Measurements from ENCODE around the gene ZNF845. TPM values are rescaled to one million over a fixed set of nuclear protein-coding genes. Genes with fewer than 3 reads are reported as not detected.
"Not testable (repeated sequence)": the region's sequence is repeated elsewhere in the genome, so short reads cannot be mapped to it uniquely, and the experiment has no call there.

ZNF845 gene
- total and polyA plus RNA-seq, 2 donors from 2014 or later, result 1.9 to 9.2 TPM

DNA sequence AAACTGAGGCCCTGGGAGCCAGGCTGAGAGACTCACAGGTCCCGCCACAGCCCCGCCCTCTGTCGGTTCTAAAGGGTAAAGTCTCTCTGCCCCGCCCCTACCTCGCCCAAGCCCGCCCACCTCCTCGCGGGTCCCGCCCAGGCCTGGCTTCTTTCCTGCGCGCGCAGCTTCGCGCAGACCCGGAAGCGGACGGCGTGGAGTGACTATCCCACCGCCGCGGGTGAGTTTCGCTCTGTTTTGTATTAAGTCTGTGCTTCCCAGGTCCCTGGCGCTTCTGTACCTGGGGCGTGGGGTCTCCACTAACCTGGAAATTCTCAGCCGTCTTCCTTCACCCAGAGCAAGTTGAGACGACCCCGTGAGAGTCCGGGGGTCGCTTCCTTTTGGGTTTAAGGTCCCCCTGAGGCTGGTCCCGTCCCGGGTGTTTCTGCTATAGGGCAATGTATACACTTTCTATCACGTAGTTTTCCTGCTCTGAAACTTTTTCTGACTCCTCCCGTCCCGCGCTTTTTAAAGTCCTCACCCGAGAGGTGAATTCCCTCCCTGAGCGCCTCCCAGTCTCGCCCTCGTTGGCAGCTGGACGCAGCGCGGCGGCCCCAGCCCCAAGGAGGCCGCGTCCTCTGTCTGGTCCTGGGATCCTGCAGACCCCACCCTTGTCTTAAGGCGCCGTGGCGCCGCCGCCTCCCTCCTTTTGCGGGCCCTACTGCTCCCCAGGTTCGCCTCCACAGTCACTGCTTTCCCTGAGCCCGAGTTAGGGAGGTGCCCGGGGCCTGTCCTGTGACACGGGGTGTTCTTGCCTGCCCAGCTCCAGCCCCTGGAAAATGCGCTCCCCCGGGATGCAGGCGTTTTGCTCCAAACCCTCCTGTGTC is 61.7 kb downstream of the ZNF845 start, which contains the start of gene ZNF765:
Gene ZNF765, plus strand, starts transcription at position 176 of the 866 bp plus-strand sequence. CDS start 2,867 bp downstream, outside the sequence.
- H3K27ac ChIP-seq (ENCODE audit: low read depth in 2 of 2, low read length in 2 of 2), result peak within 1 kb of the TSS; percentile 63 to 67
- no peak for FAIRE-seq

GRCh38 chr19:53395840-53396524 is 62.4 kb downstream of the ZNF845 start:
- H3K36me3 ChIP-seq (ENCODE audit: control insufficient read depth in 2 of 3, insufficient read depth in 3 of 3, low read length in 3 of 3); H3K4me1 ChIP-seq (ENCODE audit: control insufficient read depth in 2 of 3, insufficient read depth in 2 of 3, low read depth in 1 of 3, low read length in 3 of 3); intact Hi-C loops (cut with DNase I); FAIRE-seq; H3K27me3 ChIP-seq (ENCODE audit: control insufficient read depth, insufficient read depth, low read length); H3K9me3 ChIP-seq (ENCODE audit: control insufficient read depth in 2 of 3, insufficient read depth in 1 of 3, low read length in 3 of 3); H3K27ac ChIP-seq (ENCODE audit: low read depth in 2 of 2, low read length in 2 of 2); DNase-seq: not testable (repeated sequence)
- H3K9ac ChIP-seq (ENCODE audit: low read length in 3 of 3), result peak overlapping the region in 1 of 3 donors; percentile 78
- peak overlapping the region; percentile 47 to 95 (median 80) for H3K4me3 ChIP-seq (ENCODE audit: low read length in 3 of 3)

More for the DNA sequence above, 61.7 kb downstream of the ZNF845 start, which contains the start of gene ZNF765:
- no peaks in the 10 kb centered on the region for H3K27me3 ChIP-seq (ENCODE audit: control insufficient read depth, insufficient read depth, low read length)
- TF ChIP-seq, protein P1, sequence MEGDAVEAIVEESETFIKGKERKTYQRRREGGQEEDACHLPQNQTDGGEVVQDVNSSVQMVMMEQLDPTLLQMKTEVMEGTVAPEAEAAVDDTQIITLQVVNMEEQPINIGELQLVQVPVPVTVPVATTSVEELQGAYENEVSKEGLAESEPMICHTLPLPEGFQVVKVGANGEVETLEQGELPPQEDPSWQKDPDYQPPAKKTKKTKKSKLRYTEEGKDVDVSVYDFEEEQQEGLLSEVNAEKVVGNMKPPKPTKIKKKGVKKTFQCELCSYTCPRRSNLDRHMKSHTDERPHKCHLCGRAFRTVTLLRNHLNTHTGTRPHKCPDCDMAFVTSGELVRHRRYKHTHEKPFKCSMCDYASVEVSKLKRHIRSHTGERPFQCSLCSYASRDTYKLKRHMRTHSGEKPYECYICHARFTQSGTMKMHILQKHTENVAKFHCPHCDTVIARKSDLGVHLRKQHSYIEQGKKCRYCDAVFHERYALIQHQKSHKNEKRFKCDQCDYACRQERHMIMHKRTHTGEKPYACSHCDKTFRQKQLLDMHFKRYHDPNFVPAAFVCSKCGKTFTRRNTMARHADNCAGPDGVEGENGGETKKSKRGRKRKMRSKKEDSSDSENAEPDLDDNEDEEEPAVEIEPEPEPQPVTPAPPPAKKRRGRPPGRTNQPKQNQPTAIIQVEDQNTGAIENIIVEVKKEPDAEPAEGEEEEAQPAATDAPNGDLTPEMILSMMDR (IDR thresholded peaks at IDR 0.05; ENCODE audit: borderline replicate concordance, extremely low read depth, insufficient read depth), result peak; percentile 43
- peak; percentile 96 to 98 (median 96) for DNase-seq
- intact Hi-C loops (cut with DNase I), result no loop called here
- peak within 1 kb of the TSS; percentile 72 to 89 (median 77) for H3K9ac ChIP-seq (ENCODE audit: low read length in 3 of 3)
- no peaks in the 10 kb centered on the region for H3K9me3 ChIP-seq (ENCODE audit: control insufficient read depth in 2 of 3, insufficient read depth in 1 of 3, low read length in 3 of 3)
- H3K4me1 ChIP-seq (ENCODE audit: control insufficient read depth in 2 of 3, insufficient read depth in 2 of 3, low read depth in 1 of 3, low read length in 3 of 3), result peaks cover 0 to 4% (median 2%) of the 10 kb centered on the region in 3 donors
- H3K36me3 ChIP-seq (ENCODE audit: control insufficient read depth in 2 of 3, insufficient read depth in 3 of 3, low read length in 3 of 3), result peaks cover 0 to 4% (median 2%) of the 10 kb centered on the region in 3 donors
- peak within 1 kb of the TSS; percentile 80 to 95 (median 82) for H3K4me3 ChIP-seq (ENCODE audit: low read length in 3 of 3)

DNA sequence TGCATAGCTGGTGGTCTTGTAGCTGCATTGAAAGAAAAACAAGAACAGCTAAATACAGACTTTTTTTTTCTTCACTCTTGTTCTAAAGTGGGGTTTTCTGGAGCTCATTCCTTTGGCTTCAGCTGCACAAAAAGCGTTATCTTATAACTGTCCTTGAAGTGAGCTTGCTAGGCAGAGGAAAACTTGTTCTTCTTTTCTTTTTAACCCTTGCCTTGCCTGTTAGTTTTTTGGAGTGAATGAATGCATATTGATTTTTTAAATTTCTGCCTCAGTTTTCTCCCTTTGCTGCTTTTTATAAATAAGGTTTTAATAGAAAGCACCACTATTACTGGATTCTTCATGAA is 62.9 kb downstream of the ZNF845 start:
- TF ChIP-seq, protein P1 (IDR thresholded peaks at IDR 0.05; ENCODE audit: borderline replicate concordance, extremely low read depth, insufficient read depth), result no peak
- DNase-seq (no peak), FAIRE-seq (no peak)
- Histone ChIP-seq H3K9ac (ENCODE audit: low read length in 3 of 3) (no peak overlapping the region), H3K27ac (ENCODE audit: low read depth in 2 of 2, low read length in 2 of 2) (no peak overlapping the region), H3K4me3 (ENCODE audit: low read length in 3 of 3) (no peak overlapping the region), H3K27me3 (ENCODE audit: control insufficient read depth, insufficient read depth, low read length) (no peaks in the 10 kb centered on the region), H3K9me3 (ENCODE audit: control insufficient read depth in 2 of 3, insufficient read depth in 1 of 3, low read length in 3 of 3) (peaks cover 0 to under 1% (median 0%) of the 10 kb centered on the region in 3 donors), H3K36me3 (ENCODE audit: control insufficient read depth in 2 of 3, insufficient read depth in 3 of 3, low read length in 3 of 3) (peaks cover 0 to 5% (median 2%) of the 10 kb centered on the region in 3 donors), H3K4me1 (ENCODE audit: control insufficient read depth in 2 of 3, insufficient read depth in 2 of 3, low read depth in 1 of 3, low read length in 3 of 3) (peaks cover 0 to 4% (median 2%) of the 10 kb centered on the region in 3 donors)
- intact Hi-C loops (cut with DNase I), result no loop called here

DNA sequence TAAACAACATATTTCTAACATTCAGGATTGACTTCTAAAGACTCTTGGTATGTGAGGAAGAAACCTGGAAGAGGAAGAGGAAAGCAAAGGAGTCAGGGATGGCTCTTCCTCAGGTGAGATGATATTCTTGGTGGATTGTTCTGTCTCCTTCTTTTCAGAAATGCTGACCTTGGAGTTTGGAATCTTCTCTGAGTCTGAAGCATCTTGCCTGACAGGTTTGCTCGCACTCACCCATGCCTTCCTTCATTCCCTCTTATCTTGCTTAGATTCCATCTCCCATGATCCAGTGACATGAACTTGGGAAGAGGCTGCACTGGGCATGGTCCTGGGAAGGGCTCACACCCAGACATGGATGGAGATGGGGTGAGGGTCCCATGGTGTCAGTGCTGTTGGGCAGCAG is 64.4 kb downstream of the ZNF845 start:
- H3K27me3 ChIP-seq (ENCODE audit: control insufficient read depth, insufficient read depth, low read length); H3K4me3 ChIP-seq (ENCODE audit: low read length in 3 of 3); FAIRE-seq; intact Hi-C loops (cut with DNase I); DNase-seq; H3K4me1 ChIP-seq (ENCODE audit: control insufficient read depth in 2 of 3, insufficient read depth in 2 of 3, low read depth in 1 of 3, low read length in 3 of 3); H3K9me3 ChIP-seq (ENCODE audit: control insufficient read depth in 2 of 3, insufficient read depth in 1 of 3, low read length in 3 of 3); H3K27ac ChIP-seq (ENCODE audit: low read depth in 2 of 2, low read length in 2 of 2); H3K9ac ChIP-seq (ENCODE audit: low read length in 3 of 3): not testable (repeated sequence)
- H3K36me3 ChIP-seq (ENCODE audit: control insufficient read depth in 2 of 3, insufficient read depth in 3 of 3, low read length in 3 of 3), result peaks cover 0 to 11% (median 5%) of the 10 kb centered on the region in 3 donors

Other genes with a start within 250 kb of the ZNF845 start
- gene ZNF160, start 230.3 kb upstream of the ZNF845 start, total RNA-seq, result 38.2 TPM
- gene ZNF160, start 230.3 kb upstream of the ZNF845 start, polyA plus RNA-seq (ENCODE audit: insufficient read depth, low read depth, low replicate concordance), result 9.5 TPM
- 12.0 TPM for gene ZNF415, start 200.8 kb upstream of the ZNF845 start, total RNA-seq
- gene ZNF415, start 200.8 kb upstream of the ZNF845 start, polyA plus RNA-seq (ENCODE audit: insufficient read depth, low read depth, low replicate concordance), result 8.8 TPM
- gene ZNF347, start 174.7 kb upstream of the ZNF845 start, total RNA-seq, result 17.6 TPM
- 2.3 TPM for gene ZNF347, start 174.7 kb upstream of the ZNF845 start, polyA plus RNA-seq (ENCODE audit: insufficient read depth, low read depth, low replicate concordance)
- gene ZNF665, start 140.4 kb upstream of the ZNF845 start, total RNA-seq, result 5.4 TPM
- gene ZNF665, start 140.4 kb upstream of the ZNF845 start, polyA plus RNA-seq (ENCODE audit: insufficient read depth, low read depth, low replicate concordance), result 2.2 TPM
- 24.3 TPM for gene ZNF677, start 78.9 kb upstream of the ZNF845 start, total RNA-seq
- gene ZNF677, start 78.9 kb upstream of the ZNF845 start, polyA plus RNA-seq (ENCODE audit: insufficient read depth, low read depth, low replicate concordance), result 6.5 TPM
- not detected for gene VN1R2, start 75.5 kb upstream of the ZNF845 start, total RNA-seq
- gene VN1R2, start 75.5 kb upstream of the ZNF845 start, polyA plus RNA-seq (ENCODE audit: insufficient read depth, low read depth, low replicate concordance), result not detected
- gene VN1R4, start 66.0 kb upstream of the ZNF845 start, total RNA-seq, result not detected
- not detected for gene VN1R4, start 66.0 kb upstream of the ZNF845 start, polyA plus RNA-seq (ENCODE audit: insufficient read depth, low read depth, low replicate concordance)
- gene ZNF525, start 32.0 kb downstream of the ZNF845 start, total RNA-seq, result 17.2 TPM
- 3.9 TPM for gene ZNF525, start 32.0 kb downstream of the ZNF845 start, polyA plus RNA-seq (ENCODE audit: insufficient read depth, low read depth, low replicate concordance)
- gene ZNF765, start 61.4 kb downstream of the ZNF845 start, total RNA-seq, result 10.8 TPM
- 3.0 TPM for gene ZNF765, start 61.4 kb downstream of the ZNF845 start, polyA plus RNA-seq (ENCODE audit: insufficient read depth, low read depth, low replicate concordance)
- gene ZNF761, start 98.2 kb downstream of the ZNF845 start, total RNA-seq, result 10.4 TPM
- gene ZNF761, start 98.2 kb downstream of the ZNF845 start, polyA plus RNA-seq (ENCODE audit: insufficient read depth, low read depth, low replicate concordance), result 4.9 TPM
- 5.1 TPM for gene ZNF813, start 134.0 kb downstream of the ZNF845 start, total RNA-seq
- gene ZNF813, start 134.0 kb downstream of the ZNF845 start, polyA plus RNA-seq (ENCODE audit: insufficient read depth, low read depth, low replicate concordance), result 1.2 TPM
- 22.3 TPM for gene ZNF331, start 204.4 kb downstream of the ZNF845 start, total RNA-seq
- gene ZNF331, start 204.4 kb downstream of the ZNF845 start, polyA plus RNA-seq (ENCODE audit: insufficient read depth, low read depth, low replicate concordance), result 6.5 TPM